Heart left ventricle (tissue), 13 donors: ENCODE measurements around the gene NRP1.

Experiments
- POLR2A ChIP-seq, 2 donors: fragments of 450-650 bp; IDR thresholded peaks; one replicate each; pipeline ENCODE4 v1.6.1; 2017; ENCODE audit warnings: antibody characterized with exemption in 2 of 2, mild to moderate bottlenecking in 2 of 2, moderate library complexity in 2 of 2
- TF ChIP-seq, protein P1 (sequence below), 12 donors: fragments of 200-600 bp; sonication (generic) in 4 of 12; IDR thresholded peaks; one replicate each; pipeline versions ENCODE4 v1.5.0 to v1.8.0; 2018 to 2022; ENCODE audit warnings: antibody characterized with exemption in 12 of 12, mild to moderate bottlenecking in 5 of 12
- donor health status: ischemic (EF 13 %, LVEDD 7.1; RV severe dilation, severe dysfunction).
- donor health status: DM: no; HTN: yes; CAD: no.
- donor health status: DM: no; HTN: no; CAD: no.
- donor health status: ischemic (EF 25% LVEDD 6.9; RV normal size, moderate dysfunction).
- donor health status: ischemic (EF 25% LVEDD 5.7; RV mildly dilated, moderate dysfunction).
- donor health status: ischemic (EF 35%, LVEDD 5.7; RV mildly dilated, moderate dysfunction).
- donor health status: nonischemic (EF 11% LVEDD 7.7; RV severe dilation, severe dysfunction).
- donor health status: DM: yes; HTN: yes; CAD: no.
- donor health status: PGD.
- donor health status: ischemic (EF 29% LVEDD 5.4; RV normal size, mild dysfunction).
- donor health status: nonischemic (EF 23%, LVEDD 6.1; RV moderate dilation, normal function).

DNA sequence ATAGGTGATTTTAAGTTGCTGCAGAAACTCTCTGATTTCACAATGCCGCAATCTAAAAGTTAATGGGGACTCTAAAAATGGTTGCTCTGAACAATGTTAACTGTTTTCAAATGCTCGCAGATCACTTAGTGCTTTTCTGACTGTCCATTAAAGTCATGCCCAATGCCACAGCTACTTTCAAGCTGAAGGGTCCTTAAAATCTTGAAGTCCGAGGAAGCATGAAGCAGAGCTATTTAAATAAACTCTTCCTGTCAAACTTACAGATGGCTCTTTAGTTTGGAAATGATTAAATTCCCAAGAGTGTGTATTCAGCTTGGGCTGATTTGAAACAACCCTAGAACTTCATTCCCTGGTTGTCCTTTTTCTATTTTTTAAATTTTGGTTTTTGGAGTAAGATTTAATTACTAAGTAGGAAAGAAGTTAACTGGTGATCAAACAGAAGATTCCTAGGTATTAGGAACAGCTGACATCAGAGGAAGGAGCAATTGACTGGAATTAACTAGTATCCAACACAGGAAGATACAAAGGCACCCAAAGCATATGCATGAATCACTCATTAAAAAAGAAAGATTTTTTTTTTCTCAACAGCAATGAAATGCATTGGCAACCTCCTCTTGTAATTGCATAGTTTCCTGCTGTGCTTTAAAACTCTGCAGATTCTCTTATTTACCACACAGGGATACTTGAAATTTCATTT is 105.1 kb downstream of the NRP1 start:
- TF ChIP-seq, protein P1, sequence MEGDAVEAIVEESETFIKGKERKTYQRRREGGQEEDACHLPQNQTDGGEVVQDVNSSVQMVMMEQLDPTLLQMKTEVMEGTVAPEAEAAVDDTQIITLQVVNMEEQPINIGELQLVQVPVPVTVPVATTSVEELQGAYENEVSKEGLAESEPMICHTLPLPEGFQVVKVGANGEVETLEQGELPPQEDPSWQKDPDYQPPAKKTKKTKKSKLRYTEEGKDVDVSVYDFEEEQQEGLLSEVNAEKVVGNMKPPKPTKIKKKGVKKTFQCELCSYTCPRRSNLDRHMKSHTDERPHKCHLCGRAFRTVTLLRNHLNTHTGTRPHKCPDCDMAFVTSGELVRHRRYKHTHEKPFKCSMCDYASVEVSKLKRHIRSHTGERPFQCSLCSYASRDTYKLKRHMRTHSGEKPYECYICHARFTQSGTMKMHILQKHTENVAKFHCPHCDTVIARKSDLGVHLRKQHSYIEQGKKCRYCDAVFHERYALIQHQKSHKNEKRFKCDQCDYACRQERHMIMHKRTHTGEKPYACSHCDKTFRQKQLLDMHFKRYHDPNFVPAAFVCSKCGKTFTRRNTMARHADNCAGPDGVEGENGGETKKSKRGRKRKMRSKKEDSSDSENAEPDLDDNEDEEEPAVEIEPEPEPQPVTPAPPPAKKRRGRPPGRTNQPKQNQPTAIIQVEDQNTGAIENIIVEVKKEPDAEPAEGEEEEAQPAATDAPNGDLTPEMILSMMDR (IDR thresholded peaks at IDR 0.05) = no peak
- TF ChIP-seq POLR2A (IDR thresholded peaks at IDR 0.05) = no peak
